ENCODE measurements around the gene RPL10. TPM values are rescaled to one million over a fixed set of nuclear protein-coding genes. Genes with fewer than 3 reads are reported as not detected.

RPL10 gene
- total RNA-seq, 1 experiment from 2014 or later, result 2,110 TPM

DNA sequence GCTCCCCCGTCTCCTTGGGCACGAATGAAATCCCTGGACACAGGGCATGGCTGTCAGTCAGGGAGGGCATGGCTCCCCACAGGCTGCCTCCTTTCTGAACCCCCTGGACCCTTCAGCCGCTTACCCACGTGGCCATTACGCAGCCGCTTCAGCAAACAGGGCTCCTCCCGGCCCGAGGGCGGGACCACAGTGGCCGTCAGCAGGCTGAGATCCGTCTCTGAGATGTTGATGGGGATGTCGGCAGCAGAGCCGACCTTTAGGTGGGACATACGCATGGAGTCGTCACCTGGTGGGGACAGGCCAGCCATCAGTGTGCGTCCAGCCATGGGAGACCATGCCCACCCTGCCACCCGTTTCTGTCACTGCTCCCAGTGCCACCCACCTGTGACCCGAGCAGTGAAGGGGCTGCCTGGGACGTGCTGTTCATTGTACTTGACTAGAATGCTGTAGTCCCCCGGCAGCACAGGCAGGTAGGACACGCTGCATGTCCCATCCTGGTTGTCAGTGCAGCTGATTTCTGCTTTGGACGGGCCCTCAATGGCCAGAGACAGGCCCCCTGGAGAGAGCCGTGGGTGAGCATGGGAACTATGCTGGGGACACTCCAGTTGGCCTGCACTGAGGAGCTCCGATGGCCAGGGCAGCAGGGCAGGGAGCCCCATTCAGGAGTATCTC, 44.9 kb upstream of the RPL10 start:
- Histone ChIP-seq H3K14ac (ENCODE audit: insufficient read depth, low read length) (no peak overlapping the region), H2BK120ac (ENCODE audit: low read depth, low read length, poor library complexity, severe bottlenecking) (no peak overlapping the region), H3K4me1 (ENCODE audit: insufficient read depth, low read length) (no peaks in the 10 kb centered on the region), H2AFZ (ENCODE audit: low read length) (no peak overlapping the region), H3K79me1 (ENCODE audit: insufficient read depth, low read depth, low read length, poor library complexity, severe bottlenecking) (no peaks in the 10 kb centered on the region), H2BK12ac (ENCODE audit: insufficient read length, low read depth, low read length) (no peak overlapping the region), H2AK5ac (ENCODE audit: insufficient read length, low read length) (no peak overlapping the region), H2BK20ac (ENCODE audit: low read depth, low read length, poor library complexity, severe bottlenecking) (no peak overlapping the region), H2BK5ac (ENCODE audit: insufficient read length, low read length) (no peak overlapping the region), H3K9me3 (ENCODE audit: control insufficient read depth, low read depth, low read length) (peaks cover 24% of the 10 kb centered on the region), H2BK15ac (ENCODE audit: low read depth, low read length) (no peak overlapping the region), H3K79me2 (ENCODE audit: insufficient read depth, low read length) (no peaks in the 10 kb centered on the region), H4K5ac (ENCODE audit: insufficient read length, low read depth, low read length) (no peak overlapping the region), H3K27me3 (ENCODE audit: insufficient read depth, low read length) (no peaks in the 10 kb centered on the region), H3K27ac (ENCODE audit: insufficient read length, low read depth, low read length) (no peak overlapping the region), H3K23ac (ENCODE audit: insufficient read length, low read depth, low read length) (no peak overlapping the region), H4K91ac (ENCODE audit: insufficient read length, low read depth, low read length) (no peak overlapping the region), H3K56ac (ENCODE audit: insufficient read length, low read depth, low read length) (no peak overlapping the region), H3K23me2 (ENCODE audit: insufficient read length, low read depth, low read length, poor library complexity, severe bottlenecking) (no peaks in the 10 kb centered on the region), H4K8ac (replicated peaks; ENCODE audit: insufficient read length, low read depth, low read length) (no peak overlapping the region), H3K4ac (ENCODE audit: low read depth, low read length) (no peak overlapping the region), H3K9ac (ENCODE audit: extremely low read depth, insufficient read length, low read length) (no peak overlapping the region), H3K18ac (ENCODE audit: insufficient read length, low read depth, low read length) (no peak overlapping the region), H4K20me1 (ENCODE audit: control insufficient read depth, insufficient read depth, insufficient read length) (peaks cover 3% of the 10 kb centered on the region), H3T11ph (ENCODE audit: low read length) (no peak overlapping the region), H3K4me2 (ENCODE audit: insufficient read depth, insufficient read length, low read length) (no peak overlapping the region)
- H3K4me1 Mint-ChIP-seq, result no peaks in the 10 kb centered on the region
- peaks cover 44 to 56% of the 10 kb centered on the region in 2 experiments for H3K9me3 Mint-ChIP-seq
- no CpG with 5 or more reads among the region's 24 CpGs for WGBS (ENCODE audit: extremely low coverage, insufficient read length, low lambda C conversion rate)
- H3K4me3 Mint-ChIP-seq, result no peak overlapping the region
- TF ChIP-seq, protein P1, sequence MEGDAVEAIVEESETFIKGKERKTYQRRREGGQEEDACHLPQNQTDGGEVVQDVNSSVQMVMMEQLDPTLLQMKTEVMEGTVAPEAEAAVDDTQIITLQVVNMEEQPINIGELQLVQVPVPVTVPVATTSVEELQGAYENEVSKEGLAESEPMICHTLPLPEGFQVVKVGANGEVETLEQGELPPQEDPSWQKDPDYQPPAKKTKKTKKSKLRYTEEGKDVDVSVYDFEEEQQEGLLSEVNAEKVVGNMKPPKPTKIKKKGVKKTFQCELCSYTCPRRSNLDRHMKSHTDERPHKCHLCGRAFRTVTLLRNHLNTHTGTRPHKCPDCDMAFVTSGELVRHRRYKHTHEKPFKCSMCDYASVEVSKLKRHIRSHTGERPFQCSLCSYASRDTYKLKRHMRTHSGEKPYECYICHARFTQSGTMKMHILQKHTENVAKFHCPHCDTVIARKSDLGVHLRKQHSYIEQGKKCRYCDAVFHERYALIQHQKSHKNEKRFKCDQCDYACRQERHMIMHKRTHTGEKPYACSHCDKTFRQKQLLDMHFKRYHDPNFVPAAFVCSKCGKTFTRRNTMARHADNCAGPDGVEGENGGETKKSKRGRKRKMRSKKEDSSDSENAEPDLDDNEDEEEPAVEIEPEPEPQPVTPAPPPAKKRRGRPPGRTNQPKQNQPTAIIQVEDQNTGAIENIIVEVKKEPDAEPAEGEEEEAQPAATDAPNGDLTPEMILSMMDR (conservative IDR thresholded peaks at IDR 0.05), result no peak
- peaks cover 34 to 85% (median 71%) of the 10 kb centered on the region in 3 experiments; a peak in 6 of 7 replicates for H3K36me3 Mint-ChIP-seq (ENCODE audit: insufficient read depth in 1 of 3, low read depth in 3 of 3)
- DNase-seq, result no peak
- no peak overlapping the region for H3K27ac Mint-ChIP-seq
- peaks cover 2% of the 10 kb centered on the region for H3K27me3 Mint-ChIP-seq (ENCODE audit: low read depth)
